ENCODE results near the gene LMF1. TPM values are rescaled to one million over a fixed set of nuclear protein-coding genes. Genes with fewer than 3 reads are reported as not detected.

LMF1 gene
- total RNA-seq, 1 donor from 2014 or later, result 24.6 TPM

DNA sequence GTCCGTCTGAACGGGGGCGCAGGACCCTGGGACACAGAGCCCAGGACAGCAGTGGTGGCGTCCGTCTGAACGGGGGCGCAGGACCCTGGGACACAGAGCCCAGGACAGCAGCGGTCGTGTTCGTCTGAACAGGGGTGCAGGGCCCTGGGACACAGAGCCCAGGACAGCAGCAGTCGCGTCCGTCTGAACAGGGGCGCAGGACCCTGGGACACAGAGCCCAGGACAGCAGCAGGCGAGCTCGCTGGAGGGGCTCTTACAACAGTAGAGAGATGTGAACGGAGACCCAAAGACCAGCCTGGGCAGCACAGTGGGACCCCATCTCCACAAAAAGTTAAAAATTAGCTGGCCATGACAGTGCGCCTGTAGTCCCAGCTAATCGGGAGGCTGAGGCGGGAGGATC, 40.7 kb downstream of the LMF1 start:
- no peak for DNase-seq (ENCODE audit: low spot score)

DNA sequence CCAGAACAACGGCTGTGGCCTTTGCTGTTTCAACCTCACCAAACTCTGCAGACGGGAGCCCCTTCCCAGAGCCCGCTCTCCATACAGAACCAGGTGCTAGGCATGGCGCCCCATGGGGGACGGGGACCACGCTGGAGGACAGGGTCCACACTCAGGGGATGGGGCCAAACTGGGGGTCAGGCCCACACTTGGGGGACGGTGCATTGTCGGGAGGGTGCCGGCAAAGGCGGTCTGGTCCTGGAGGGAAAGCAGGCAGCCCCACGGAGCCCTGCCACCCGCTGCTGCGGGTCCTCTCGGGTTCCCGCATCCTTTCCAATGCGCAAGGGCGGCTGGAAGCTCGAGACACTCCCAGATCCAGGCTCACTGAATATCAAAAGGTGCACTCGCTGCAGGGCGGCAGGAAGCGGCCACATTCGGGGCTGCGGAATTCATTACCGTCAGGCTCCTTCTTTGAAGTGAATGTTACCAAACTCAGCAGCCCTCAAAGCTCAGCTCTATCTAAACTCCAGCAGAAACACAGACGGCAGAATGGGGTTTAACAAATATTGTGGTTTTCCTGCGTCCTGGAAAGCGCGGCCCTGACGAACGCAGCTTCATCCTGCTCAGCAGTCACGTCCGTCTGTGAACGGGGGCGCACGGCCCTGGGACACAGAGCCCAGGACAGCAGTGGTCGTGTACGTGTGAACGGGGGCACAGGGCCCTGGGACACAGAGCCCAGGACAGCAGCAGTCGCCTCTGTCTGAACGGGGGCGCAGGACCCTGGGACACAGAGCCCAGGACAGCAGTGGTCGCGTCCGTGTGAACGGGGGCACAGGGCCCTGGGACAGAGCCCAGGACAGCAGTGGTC, 41.3 kb downstream of the LMF1 start:
- DNase-seq (ENCODE audit: low spot score), result no peak

DNA sequence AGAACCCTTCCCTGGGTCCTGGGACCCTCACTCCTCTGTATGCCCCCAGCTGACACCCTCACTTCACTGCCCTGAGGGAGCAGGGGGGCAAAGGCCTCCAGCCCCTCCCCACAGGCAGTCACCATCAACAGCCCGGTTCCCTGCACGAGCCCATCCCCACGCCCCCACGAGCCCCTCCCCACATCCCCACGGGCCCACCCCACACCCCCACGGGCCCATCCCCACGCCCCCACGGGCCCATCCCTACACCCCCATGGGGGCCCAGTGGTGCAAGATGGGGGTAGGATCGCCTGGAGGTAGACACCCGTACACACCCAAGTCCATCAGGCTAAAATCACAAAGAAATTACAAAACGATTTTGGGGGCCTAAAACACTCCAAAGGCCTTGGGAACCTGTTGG, 42.3 kb downstream of the LMF1 start:
- DNase-seq (ENCODE audit: low spot score), result no peak

DNA sequence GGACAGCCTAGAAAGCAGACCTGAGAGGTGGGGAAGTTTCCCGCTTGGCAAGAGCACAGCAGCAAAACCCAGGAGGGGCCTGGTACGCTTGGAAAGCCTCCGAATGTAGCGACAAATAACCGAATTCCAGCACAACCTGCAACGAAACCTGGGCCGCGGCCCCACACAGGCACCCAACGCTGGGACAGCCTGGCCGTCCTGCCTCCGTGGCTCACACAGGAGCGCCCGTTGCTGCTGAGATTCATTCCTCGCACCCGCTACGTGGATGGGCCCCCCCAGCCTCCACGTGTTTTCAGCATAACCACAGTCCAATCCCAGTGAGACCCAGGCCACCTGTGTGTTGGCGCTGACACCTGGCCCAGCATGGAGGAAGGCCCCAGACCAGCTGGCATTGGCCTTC, 42.9 kb downstream of the LMF1 start:
- DNase-seq (ENCODE audit: low spot score), result no peak

DNA sequence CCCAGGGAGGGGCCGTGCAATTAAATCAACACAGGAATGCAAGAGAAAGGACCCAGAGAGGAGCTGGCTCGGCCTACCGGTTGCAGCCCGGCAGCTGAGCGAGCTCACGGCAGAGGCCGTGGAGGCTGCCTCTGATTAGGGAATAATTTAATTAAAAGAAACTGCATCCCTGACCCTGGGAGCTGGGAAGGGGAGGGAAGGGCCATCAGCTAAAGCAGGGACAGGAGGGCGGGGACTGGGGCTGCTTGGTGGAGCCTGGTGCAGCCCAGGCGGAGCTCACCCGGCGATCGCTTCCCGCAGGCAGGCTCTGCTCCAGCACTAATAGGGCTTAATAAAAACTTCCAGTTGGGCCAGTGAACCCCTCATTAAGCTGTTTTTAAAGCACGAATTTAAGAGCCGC, 43.4 kb downstream of the LMF1 start:
- no peak for DNase-seq (ENCODE audit: low spot score)

DNA sequence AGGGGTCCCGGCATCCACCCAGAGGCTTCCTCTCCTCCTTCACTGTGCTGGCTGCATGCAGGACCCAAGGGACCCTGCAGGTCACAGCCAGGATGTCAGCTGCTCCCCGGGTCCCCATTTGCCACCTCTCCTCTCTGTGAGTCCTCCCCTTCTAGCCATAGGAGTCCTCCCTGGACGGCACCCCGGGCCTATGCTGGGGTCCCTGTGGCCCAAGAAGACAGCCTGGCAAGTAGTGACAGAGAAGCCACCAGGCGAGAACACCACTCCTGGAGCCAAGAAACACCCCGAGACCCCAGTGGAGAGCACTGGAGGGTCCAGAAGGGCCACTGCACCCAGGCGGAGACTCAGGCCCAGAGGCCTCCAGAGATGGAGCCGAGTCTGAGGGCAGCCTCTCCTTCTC, 44.1 kb downstream of the LMF1 start:
- no peak for DNase-seq (ENCODE audit: low spot score)

DNA sequence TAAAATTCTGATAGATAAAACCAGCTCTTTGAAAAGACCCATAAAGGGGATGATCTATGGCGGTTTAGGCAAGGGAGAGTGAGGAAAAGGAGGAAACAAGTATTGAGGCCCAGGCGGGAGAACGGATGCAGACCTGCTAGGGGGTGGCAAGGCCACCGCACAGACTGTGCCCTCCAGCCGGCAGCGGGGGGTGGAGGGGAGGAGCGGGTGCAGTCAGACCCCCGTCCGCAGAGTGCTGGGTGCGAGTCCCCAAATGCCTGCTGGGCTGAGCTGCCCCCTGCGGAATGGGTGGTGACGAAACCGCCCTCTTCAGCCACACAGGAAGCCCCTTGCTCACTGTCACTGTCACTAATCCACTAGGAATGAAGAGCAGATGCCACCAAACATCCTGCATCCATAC, 46.0 kb downstream of the LMF1 start:
- DNase-seq (ENCODE audit: low spot score), result no peak

DNA sequence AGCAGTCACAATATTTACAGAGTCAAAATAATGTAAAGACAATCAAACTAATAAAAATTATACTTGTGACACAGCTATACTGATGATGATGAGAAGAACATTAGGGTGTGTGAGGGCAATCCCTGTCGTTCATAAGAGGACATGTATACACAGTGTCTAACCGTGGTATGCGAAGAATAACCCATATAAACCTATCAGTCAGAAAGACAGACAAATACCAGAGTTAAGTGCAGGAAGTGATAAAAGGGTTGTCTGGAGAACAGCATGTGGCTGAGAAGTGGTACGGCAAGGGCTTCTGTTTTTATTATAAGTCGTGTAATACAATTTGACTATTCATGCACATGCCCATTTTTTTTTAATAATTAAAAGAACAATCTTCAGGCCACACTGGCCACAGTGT, 46.7 kb downstream of the LMF1 start:
- DNase-seq (ENCODE audit: low spot score), result no peak

DNA sequence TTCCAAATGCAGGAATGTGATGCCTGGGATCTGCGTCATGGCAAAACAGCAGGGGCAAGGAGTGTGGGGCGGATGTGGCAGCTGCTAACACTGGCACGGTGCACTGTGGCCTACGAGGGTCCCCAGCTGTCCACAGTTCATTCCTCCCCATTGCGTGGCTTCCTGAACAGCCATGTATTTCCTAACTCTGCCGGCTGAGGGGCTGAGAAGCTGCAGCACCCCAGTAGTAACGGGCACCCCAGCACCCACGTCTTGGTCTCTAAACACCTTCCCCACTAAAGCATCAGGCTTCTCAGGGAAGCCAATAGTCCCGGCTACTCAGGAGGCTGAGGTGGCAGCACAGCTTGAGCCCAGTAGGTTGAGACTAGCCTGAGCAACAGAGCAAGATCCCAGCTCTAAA, 47.6 kb downstream of the LMF1 start:
- DNase-seq (ENCODE audit: low spot score), result no peak

DNA sequence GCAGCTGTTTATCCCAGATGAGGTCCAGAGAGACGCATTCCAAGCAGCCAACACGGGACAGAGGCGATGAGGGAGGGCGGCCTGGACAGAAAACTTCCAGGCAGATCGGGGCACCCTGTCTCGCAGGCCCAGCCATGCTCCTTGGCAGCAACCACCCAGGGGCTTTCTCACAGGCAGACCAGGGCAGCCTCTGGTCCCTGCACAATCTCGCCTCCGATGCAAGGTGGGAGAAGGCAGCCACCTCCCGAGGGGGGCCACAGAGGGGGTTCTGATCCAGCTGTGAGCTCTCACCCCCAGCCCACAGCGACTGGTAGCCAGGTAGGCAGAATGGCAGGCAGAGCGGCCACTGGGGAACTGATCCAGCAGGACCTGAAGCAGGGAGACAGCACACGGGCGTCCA, 48.7 kb downstream of the LMF1 start:
- no peak for DNase-seq (ENCODE audit: low spot score)

DNA sequence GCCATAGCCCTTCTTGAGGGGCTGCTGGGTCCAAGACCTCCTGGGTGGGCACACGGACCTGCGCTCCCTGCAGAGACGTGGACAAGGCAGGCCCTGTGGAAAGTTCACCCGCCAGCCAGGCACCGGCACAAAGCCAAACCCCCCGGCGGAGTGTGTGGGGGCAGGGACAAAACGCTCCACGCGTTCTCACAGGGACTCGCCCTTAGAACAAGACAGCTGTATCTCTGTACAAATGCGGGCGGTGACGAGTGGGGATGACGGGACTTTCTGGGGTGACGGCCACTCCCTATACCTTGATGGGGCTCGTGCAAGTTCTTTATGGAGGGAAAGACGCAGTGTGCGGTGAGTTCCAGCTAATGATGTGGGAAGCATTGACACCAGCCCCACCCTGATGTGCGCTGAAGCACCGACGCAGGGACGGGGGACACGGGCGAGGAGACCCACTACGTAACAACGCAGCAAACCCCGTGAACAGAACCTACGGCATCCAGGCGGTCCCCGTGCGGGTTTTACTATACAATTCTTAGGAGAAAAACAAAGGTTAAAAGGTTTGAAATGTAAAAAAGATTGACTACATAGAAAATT, 49.4 kb downstream of the LMF1 start:
- DNase-seq (ENCODE audit: low spot score), result no peak

DNA sequence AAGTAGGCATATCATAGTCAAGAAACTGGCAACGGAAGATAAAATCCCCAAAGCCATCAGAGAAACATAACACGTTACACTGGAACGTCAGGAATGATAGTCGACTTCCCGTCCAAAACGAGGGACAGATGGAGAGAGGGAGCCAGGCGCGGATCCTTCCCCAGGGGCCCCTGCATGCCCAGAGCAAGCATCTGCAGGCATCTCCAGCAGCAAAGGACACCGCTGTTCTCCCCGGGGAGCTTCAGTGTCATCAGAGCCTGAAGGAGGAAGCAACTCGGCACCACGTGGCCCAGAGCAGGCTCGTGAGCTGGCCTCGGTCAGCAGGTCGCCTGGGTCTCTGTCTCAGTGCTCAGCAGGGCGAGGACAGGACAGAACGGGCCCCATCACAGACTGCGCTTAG, 50.1 kb downstream of the LMF1 start:
- DNase-seq (ENCODE audit: low spot score), result peak; percentile 56

DNA sequence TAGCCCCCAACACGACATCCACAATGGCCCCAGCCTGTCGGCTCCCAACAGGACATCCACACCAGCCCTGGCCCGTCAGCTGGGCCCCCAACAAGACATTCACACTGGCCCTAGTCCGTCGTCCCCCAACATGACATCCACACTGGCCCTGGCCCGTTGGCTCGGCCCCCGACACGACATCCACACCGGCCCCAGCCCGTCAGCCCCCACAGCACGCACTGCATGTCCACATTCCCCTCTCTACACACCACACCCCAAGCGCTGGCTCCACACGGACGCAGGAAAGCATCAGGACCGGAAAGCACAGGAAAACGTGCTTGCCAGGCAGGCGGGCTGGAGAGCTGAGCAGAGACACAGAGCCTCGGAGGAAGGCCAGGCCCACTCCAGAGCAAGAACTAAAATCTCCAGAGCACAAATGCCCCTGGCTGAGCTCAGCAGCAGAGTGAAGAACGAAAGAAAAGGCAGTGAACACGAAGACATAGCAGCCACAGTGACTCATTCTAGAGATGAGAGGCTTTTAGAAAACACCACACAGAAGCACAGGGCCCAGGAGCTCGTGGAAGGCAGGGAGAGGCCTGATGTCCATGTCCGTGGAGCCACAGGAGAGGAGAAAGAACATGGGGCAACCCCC, 50.6 kb downstream of the LMF1 start:
- DNase-seq (ENCODE audit: low spot score), result peak; percentile 90

DNA sequence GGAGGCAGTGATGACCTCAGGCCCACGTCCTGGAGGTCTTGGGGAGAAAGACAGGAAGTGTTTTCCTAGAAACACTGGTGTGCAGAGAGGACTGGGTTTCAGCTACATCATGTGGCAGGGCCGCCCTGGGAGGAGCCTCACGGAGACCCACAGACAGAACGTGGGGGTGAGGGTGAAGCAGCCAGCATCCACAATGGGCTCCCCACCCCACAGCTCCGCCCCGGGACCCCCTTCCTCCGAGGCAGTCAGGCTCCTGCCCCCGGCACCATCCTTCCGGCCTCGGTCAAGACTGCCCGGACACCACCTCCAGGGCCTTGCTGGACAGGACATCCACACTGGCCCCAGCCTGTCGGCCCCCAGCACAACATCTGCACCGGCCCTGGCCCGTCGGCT, 51.1 kb downstream of the LMF1 start:
- no peak for DNase-seq (ENCODE audit: low spot score)

DNA sequence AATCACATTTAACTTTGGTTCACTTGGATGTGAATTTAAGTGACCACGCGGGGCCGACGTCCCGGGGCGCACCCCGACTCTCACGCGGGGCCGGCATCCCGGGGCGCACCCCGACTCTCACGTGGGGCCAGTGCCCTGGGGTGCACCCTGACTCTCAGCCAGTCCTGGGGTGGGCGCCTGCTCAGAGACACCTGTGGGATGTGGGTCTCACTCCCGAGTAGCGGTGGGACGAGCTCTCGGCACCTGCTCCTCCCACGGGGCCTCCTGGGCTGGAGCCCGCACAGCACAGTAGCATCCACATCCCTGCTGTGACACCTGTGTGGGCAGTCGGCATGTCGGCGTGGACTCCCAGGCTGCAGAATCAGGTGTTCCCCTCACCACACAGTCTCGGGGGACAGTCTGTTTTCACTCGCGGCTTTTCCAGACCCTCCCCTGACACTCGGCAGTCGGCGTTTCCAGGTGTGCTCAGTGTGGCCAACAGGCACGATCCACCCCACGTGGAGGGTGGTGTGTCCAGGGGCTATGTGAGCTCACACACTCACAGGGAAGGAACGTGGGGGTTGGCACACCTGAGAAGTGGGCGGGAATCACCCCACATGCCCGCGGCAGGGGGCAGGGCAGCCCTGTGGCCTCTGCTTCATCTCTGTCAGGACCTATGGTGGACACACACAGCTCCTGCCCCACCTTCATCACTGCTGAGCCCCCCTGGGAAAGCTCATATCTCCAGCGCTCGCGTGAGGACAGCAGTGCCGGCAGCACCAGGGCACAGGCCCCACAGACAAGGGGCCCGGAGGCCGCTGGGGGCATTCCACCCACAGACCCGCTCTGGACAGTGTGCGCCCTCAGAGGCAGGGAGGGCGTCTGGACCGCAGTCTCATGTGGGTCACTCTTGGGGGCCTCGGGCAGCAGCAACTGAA, 51.8 kb downstream of the LMF1 start:
- DNase-seq (ENCODE audit: low spot score), result no peak

DNA sequence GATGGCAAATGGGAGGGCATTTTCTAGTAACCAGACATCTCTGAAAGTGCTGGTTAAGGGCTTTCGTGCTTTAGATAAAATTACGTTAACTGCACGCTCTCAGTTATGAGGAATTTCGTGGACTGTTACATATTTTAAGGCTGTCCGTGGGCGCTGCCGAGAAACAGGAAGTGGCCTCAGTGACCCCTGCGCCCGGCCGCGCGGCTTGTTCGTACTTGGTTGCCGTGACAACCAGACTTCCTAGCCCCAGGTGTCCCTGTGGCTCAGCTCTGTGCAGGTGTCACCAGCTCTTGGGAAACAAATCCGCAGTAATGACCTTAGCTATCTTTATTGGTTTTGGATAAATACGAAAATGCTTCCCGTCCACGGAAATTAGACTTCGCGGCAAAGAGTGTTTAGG, 52.7 kb downstream of the LMF1 start:
- no peak for DNase-seq (ENCODE audit: low spot score)

DNA sequence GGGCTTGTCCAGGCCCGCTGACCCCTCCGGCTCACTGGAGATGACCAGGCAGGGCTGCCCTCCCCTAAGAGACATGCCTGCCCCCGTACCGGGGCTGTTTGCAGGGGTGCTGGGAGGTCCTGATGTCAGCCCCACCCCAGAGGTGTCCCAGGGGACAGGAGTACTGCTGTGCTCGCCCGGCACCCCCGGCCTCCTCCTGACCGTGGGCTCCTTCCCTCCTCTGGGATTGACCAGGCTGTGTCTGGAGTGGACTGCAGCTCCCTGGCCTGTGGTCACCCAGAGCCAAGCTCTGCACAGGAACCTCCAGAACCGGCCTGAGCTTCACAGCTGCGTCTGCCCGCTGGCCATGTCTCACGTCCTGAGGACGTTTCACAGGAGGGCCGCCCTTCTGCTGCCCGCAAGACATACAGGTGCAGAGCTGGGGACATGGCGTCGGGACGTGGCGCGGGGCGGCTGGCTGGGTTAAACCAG, 53.2 kb downstream of the LMF1 start:
- no peak for DNase-seq (ENCODE audit: low spot score)

DNA sequence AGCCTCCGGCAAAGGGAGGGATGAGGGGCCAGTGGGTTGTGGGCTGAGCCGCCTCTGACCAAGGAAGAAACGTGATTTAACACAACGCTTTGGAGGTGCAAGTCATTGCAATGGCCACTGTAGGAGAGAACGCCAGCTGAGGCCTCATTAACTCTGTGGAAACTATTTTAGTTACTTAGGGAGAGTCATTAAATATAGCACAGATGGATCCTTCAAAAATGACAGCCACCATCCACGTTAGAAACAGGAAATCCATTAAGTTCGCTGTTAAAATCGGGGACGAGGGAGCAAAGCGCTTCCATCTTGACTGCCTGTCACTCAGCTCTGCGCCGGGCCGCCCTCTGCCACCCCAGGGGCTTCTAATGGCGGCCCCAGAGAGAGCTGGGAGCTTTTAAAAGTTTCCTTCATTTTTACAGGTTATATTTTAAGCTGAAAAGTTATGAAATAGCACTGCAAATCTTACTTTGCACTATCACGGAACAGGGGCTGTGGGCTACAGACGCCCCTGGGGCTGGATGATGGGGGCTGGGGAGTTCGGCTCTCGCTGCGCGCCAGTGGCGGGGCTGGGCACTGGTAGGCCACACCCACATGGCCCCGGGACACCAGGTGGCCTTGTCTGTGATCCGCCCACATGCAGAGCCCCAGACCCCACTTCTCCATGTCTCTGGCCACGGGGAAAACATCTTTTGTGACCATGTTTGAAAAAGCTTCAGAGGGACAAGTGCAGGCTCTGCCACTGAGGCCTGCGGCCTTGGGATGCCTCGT, 54.6 kb downstream of the LMF1 start:
- DNase-seq (ENCODE audit: low spot score), result no peak

DNA sequence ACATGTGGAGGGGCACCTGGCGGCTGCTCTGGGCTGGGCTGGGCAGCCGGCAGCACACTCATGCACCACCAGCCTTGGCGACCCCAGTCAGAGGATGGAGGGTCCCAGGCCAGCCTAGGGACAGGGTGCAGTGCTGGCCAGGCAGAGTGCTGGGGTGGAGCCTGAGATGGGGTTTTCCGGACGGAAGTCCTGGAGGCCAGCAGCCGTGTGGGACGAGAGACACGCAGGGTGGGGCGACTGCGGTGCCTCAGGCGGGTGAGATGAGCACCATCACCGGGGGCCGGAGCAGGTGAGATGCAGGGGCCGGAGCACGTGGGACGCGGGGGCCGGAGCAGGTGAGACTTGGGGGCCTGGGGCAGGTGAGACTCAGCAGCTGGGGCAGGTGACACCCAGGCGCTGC, 55.2 kb downstream of the LMF1 start:
- no peak for DNase-seq (ENCODE audit: low spot score)

DNA sequence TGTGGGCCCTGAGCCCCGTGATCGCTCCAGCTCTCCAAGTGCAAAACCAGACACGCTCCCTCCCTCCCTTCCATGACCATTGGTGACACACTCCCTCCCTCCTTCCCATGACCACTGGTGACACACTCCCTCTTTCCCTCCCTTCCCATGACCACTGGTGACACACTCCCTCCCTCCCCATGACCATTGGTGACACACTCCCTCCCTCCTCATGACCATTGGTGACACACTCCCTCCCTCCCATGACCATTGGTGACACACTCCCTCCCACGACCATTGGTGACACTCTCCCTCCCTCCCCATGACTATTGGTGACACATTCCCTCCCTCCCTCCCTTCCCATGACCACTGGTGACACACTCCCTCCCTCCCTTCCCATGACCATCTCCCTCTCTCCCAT, 56.3 kb downstream of the LMF1 start:
- DNase-seq (ENCODE audit: low spot score), result no peak

DNA sequence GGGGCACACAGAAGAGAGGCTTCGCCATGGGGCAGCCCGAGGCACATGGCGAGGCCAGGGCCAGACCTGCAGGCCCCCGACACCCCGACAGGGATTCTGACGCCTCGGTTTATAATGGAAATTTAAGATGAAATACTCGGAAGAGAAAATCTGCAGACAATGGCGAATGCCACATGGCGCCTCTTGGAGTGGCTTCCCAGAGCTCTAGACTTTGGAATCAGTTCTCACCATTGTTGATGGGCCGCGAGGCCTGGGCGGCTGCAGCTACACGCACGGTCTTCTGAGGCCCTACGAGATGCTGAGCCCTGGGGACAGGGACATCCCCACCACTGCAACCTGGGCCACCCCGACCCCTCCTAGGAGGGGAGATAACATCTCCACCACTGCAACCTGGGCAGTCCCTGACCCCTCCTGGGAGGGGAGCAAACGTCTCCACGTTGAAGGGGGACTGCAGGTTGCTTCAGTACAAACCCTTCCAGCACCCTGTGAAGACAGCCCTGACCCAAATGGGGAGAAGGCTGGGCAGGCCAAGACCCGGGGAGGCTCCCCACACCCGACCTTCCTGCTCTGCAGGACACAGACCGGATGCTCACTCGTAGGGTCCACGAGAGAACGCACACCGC, 56.9 kb downstream of the LMF1 start:
- DNase-seq (ENCODE audit: low spot score), result no peak
